Activated CD8-positive, alpha-beta memory T cell treated with anti-CD3 and anti-CD28 coated beads, Interleukin-2, amount 50 U/mL, for 4 hours (primary cell): Measurements from ENCODE around the gene APOA1.

Experiments used
- DNase-seq: peaks from one replicate; pipeline ENCODE4 v3.0.0-alpha.2; 2020

APOA1 gene

GRCh38 chr11:116786966-116787365 is 50.5 kb downstream of the APOA1 start:
- DNase-seq: no peak

GRCh38 chr11:116786326-116786725 is 51.1 kb downstream of the APOA1 start:
- DNase-seq: no peak
